Nephron (organoid): ENCODE measurements around the gene ULK1.
A peak's percentile ranks its signal among the peaks of the same experiment; 100 is the strongest.
"Not testable (repeated sequence)": the region's sequence is repeated elsewhere in the genome, so short reads cannot be mapped to it uniquely, and the experiment has no call there.

Experiments used
- H3K27ac Mint-ChIP-seq, 3 experiments: 2 replicates each; pipeline ENCODE4 v1.8.0; 2020; ENCODE audit warnings: mixed read lengths in 3 of 3, mild to moderate bottlenecking in 2 of 3, moderate library complexity in 1 of 3
- H3K27me3 Mint-ChIP-seq: 2 replicates; pipeline ENCODE4 v1.8.0; 2021; ENCODE audit warnings: low read depth, mild to moderate bottlenecking, moderate library complexity, mixed read lengths
- H3K36me3 Mint-ChIP-seq: 2 replicates; pipeline ENCODE4 v1.8.0; 2020; ENCODE audit warnings: low read depth, mixed read lengths
- H3K4me1 Mint-ChIP-seq: 2 replicates; pipeline ENCODE4 v1.8.0; 2020; ENCODE audit warnings: mixed read lengths
- H3K4me3 Mint-ChIP-seq, 3 experiments: 2 replicates each; pipeline ENCODE4 v1.8.0; 2020; ENCODE audit warnings: mild to moderate bottlenecking in 3 of 3, mixed read lengths in 3 of 3, moderate library complexity in 2 of 3
- H3K9me3 Mint-ChIP-seq: 2 replicates; pipeline ENCODE4 v1.8.0; 2020; ENCODE audit warnings: mixed read lengths
- CTCF ChIP-seq, 3 experiments: fragments of 200-600 bp; sonication (generic); IDR thresholded peaks; one replicate each; pipeline ENCODE4 v1.5.0; 2021; ENCODE audit warnings: antibody characterized with exemption in 3 of 3; ENCODE audit not compliant: unreplicated experiment in 3 of 3

Gene ULK1

GRCh38 chr12:131882804-131883520 is 11.5 kb upstream of the ULK1 start:
- no peaks in the 10 kb centered on the region for H3K4me1 Mint-ChIP-seq
- no peak for TF ChIP-seq CTCF (IDR thresholded peaks at IDR 0.05; ENCODE audit: unreplicated experiment in 3 of 3)
- no peak overlapping the region for H3K4me3 Mint-ChIP-seq
- H3K27me3 Mint-ChIP-seq, result peaks cover 18% of the 10 kb centered on the region
- no peaks in the 10 kb centered on the region for H3K36me3 Mint-ChIP-seq
- no peak overlapping the region for H3K27ac Mint-ChIP-seq
- H3K9me3 Mint-ChIP-seq, result peaks cover 12% of the 10 kb centered on the region

GRCh38 chr12:131883521-131883900 is 10.9 kb upstream of the ULK1 start:
- Mint-ChIP-seq H3K36me3 (no peaks in the 10 kb centered on the region), H3K9me3 (peaks cover 12% of the 10 kb centered on the region), H3K27me3 (peaks cover 21% of the 10 kb centered on the region), H3K27ac (no peak overlapping the region), H3K4me3 (no peak overlapping the region), H3K4me1 (no peaks in the 10 kb centered on the region)
- TF ChIP-seq CTCF (IDR thresholded peaks at IDR 0.05; ENCODE audit: unreplicated experiment in 3 of 3), result no peak

GRCh38 chr12:131885076-131885475 is 9.3 kb upstream of the ULK1 start:
- peaks cover 29% of the 10 kb centered on the region for H3K27me3 Mint-ChIP-seq
- peaks cover 12% of the 10 kb centered on the region for H3K9me3 Mint-ChIP-seq
- H3K4me1 Mint-ChIP-seq, H3K4me3 Mint-ChIP-seq, H3K36me3 Mint-ChIP-seq, H3K27ac Mint-ChIP-seq: not testable (repeated sequence)

GRCh38 chr12:131885543-131886057 is 8.8 kb upstream of the ULK1 start:
- TF ChIP-seq CTCF (IDR thresholded peaks at IDR 0.05; ENCODE audit: unreplicated experiment in 3 of 3), result no peak
- peaks cover 26% of the 10 kb centered on the region for H3K27me3 Mint-ChIP-seq
- H3K4me3 Mint-ChIP-seq, result no peak overlapping the region

GRCh38 chr12:131891722-131892121 is 2.7 kb upstream of the ULK1 start:
- not testable (repeated sequence) for H3K36me3 Mint-ChIP-seq, H3K27ac Mint-ChIP-seq, H3K4me1 Mint-ChIP-seq, H3K9me3 Mint-ChIP-seq
- Mint-ChIP-seq H3K27me3 (peaks cover 21% of the 10 kb centered on the region), H3K4me3 (peak overlapping the region in 1 of 3 experiments; percentile 19)

More at GRCh38 chr12:131885543-131886057, 8.8 kb upstream of the ULK1 start:
- H3K27ac Mint-ChIP-seq, result no peak overlapping the region
- peaks cover 12% of the 10 kb centered on the region for H3K9me3 Mint-ChIP-seq
- no peaks in the 10 kb centered on the region for H3K4me1 Mint-ChIP-seq
- H3K36me3 Mint-ChIP-seq, result no peaks in the 10 kb centered on the region

- H3K36me3 Mint-ChIP-seq, result peaks cover 4% of the 10 kb centered on the region
- no peaks in the 10 kb centered on the region for H3K9me3 Mint-ChIP-seq
- peaks cover 17% of the 10 kb centered on the region for H3K27me3 Mint-ChIP-seq
- no peaks in the 10 kb centered on the region for H3K4me1 Mint-ChIP-seq
- TF ChIP-seq CTCF (IDR thresholded peaks at IDR 0.05; ENCODE audit: unreplicated experiment in 3 of 3), result no peak
- no peak overlapping the region for H3K27ac Mint-ChIP-seq
- peak overlapping the region; percentile 66 to 73 (median 67) for H3K4me3 Mint-ChIP-seq
These were observed 1.5 kb upstream of the ULK1 start for GRCh38 chr12:131892711-131893604.
